Middle frontal gyrus (tissue), 1 donor: Measurements from ENCODE around the gene TXN2.
"Not testable (repeated sequence)": the region's sequence is repeated elsewhere in the genome, so short reads cannot be mapped to it uniquely, and the experiment has no call there.

Source experiments
- DNase-seq: peaks from one replicate; pipeline ENCODE4 v3.0.0-alpha.2; 2015; ENCODE audit warnings: low spot score; ENCODE audit errors: extremely low spot score

The TXN2 gene, protein sequence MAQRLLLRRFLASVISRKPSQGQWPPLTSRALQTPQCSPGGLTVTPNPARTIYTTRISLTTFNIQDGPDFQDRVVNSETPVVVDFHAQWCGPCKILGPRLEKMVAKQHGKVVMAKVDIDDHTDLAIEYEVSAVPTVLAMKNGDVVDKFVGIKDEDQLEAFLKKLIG

GRCh38 chr22:36481393-36482168 lies at the start of gene TXN2:
TSS of gene TXN2 (minus strand) at chr22:36481640. CDS start at chr22:36480837, 803 bp downstream.
- peak; percentile 89 for DNase-seq

- DNase-seq, result peak; percentile 98
These were observed 47.6 kb upstream of the TXN2 start, which contains the start of gene EIF3D for GRCh38 chr22:36528795-36529751. TSS of gene EIF3D (minus strand) at chr22:36529166. CDS start at chr22:36526121, 3,045 bp downstream.

DNA sequence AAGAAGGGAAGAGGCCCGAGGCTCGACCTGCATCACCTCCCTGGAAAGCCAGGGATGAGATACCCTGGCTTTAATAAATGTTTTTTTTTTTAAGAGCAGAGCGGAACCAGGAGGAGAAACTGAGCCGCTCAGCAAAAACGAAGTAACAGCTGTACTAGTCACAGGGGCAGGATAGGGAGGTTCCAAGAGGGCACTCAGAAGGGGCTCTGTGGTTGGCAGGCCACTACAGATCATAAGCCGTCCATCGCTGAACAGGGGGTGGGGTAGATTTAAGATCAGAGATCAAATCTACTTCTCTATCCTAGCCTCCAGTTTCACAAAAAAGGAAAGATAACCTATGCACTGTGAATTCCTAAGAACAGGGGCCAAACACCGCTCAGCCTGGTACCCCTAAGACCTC lies 46.9 kb upstream of the TXN2 start:
- DNase-seq, result no peak

DNA sequence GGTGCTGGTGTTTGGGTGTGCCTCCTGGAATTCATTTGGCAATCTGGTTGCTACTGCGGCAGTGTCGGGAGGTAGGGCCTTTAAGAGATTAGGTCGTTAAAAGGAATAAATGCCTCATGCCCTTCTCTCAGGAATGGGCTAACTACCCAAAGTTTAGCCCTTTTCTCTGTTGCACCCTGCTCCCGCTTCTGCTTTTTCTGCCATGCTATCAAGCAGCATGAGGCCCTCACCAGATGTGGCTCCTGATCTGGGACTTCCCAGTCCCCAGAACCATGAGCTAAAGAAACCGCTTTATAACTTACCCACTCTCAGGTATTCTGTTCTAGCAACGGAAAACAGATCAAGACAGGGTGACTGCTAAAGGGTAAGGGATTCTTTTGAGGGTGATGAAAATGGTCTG lies 41.2 kb upstream of the TXN2 start:
- no peak for DNase-seq

DNA sequence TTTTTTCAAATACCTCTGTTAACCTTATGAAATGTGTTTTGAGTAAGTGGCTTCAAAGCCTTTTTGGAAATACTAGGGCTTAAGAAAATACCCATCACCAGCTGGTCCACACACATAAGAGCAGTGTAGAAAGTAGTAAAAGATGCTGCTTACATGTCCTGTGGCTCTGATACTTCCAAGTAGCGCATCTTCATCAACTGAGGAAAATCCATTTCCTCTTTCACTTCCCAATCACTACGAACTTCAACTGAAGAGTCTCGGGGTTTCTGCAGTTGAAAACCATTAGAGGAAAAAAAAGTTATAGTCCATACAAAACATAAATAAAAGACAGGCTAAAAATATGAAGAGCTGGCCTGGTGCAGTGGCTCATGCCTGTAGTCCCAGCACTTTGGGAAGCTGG lies 39.0 kb upstream of the TXN2 start:
- no peak for DNase-seq

DNA sequence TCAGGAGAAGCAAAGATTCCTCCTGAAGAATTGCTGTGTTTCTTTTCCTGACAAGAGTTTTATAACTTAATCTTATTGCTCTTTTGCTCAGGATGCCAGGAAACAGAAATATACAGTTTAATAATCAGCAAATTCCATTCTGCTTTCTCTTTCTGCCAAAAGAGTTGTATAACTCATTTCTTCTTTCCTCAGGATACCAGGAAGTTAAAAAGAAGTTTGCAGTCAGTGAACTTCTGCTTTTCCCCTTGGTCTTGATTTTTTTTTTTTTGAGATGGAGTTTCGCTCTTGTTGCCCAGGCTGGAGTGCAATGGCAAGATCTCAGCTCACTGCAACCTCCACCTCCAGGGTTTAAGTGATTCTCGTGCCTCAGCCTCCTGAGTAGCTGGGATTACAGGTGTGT lies 38.5 kb upstream of the TXN2 start:
- DNase-seq, result not testable (repeated sequence)

GRCh38 chr22:36514766-36515165 lies 33.3 kb upstream of the TXN2 start:
- DNase-seq, result no peak

- no peak for DNase-seq
These were observed 31.6 kb upstream of the TXN2 start for GRCh38 chr22:36512991-36513390.

DNA sequence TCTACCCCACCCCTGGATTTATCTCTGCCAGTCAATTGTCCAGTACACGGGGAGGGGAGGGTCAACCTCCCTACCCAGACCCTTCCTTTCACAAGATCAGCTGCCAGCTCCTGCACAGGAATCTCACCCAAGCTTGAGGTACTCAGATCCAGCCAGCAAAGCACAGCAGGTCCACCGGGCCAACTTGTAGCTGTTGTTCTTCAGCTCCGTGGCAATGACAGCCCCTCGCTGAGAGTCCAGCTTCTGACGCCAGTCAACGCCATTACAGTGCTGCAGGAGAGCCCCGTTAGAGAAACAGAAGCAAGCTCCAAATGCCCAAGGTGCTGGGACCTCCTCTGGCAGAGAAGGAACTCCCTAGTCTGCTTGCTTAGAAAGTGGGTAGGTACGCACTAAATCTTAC lies 30.9 kb upstream of the TXN2 start:
- DNase-seq, result no peak

DNA sequence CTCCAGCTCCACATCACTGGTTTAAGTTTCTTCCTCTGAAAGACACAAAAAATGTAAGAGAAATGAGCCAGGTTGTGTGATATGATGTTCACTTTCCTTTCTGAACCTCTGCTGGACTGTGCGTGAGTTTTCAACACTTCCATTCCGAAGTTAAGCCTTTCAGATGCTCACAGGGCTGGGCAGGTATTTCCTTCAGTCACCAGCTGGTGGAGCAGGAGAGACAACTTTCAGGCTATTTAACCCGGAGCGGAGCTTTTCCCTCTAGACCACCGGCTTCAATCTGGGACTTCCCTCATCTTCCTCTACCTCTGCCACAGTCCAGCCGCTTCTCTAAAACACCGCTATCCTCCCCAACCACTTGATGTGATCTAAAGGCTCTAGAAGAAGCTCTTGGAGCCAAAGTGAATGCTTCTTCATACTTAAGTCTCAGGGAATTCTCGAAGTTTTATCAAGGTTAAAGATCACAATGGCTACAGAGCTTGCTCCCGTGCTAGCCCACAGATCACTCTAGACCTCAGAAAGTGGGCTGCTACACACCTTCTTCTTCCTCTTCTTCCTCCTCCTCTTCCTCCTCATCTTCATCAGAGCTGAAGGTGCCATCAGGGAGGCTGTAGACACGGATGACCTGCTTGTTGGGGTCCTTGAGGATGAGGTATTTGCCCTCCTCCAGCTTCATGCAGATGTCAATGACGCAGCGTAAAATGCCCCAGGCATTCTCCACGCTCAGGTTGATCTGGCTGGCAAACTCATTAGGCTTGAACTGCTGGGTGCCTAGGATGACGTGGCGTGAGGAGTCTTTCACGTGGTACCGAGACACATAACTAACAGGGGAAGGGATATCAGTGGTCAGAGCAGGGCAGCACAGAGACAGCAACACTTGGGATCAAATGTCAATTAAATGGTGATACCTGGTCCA lies 29.8 kb upstream of the TXN2 start:
- no peak for DNase-seq

GRCh38 chr22:36510384-36510783 lies 28.9 kb upstream of the TXN2 start:
- no peak for DNase-seq

GRCh38 chr22:36507518-36508010 lies 26.1 kb upstream of the TXN2 start:
- no peak for DNase-seq

- DNase-seq, result peak; percentile 68
These were observed 25.4 kb upstream of the TXN2 start, which contains the start of gene FOXRED2 for GRCh38 chr22:36506637-36507517. TSS of gene FOXRED2 (minus strand) at chr22:36507040. CDS start at chr22:36506422, 618 bp downstream.

- DNase-seq, result no peak
These were observed 24.7 kb upstream of the TXN2 start for GRCh38 chr22:36505998-36506635.

- DNase-seq, result no peak
These were observed 16.6 kb upstream of the TXN2 start for GRCh38 chr22:36497910-36498665.

DNA sequence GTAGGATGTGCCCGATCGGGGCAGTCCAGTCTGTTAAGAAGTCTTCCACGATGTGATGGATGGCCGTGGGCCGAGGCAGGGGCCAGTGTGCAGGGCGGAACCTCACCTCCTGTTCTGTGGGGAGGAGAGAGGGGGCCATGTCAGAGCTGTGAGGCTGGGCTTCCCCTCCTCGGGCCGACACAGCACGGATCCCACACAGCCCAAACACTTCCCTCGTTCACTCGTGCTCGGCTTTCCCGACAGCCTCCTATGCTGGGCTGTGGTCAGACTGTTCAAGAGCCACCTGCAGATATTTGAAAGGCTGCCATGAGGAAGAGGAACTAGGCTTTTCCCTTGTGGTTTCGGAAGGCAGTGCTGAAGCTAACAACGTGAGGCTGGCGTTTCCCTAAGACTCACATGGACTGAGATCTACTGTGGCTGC lies 12.3 kb upstream of the TXN2 start:
- DNase-seq, result no peak

GRCh38 chr22:36492109-36492508 lies 10.7 kb upstream of the TXN2 start:
- no peak for DNase-seq

DNA sequence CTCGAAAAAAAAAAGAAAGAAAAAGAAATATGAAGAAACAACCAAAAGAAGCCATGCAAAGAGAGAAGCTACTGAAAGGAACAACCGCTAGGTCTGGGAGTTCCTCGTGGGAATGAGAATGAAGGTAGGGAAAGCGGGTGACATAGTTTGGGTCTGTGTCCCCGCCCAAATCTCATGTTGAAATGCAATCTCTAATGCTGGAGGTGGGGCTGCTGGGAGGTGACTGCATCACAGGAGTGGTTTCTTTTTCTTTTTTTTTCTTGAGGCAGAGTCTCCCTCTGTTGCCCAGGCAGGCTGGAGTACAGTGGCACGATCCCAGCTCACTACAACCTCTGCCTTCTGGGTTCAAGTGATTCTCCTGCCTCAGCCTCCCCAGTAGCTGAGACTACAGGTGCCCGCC lies 9.7 kb upstream of the TXN2 start:
- DNase-seq, result no peak
